NCI-H2196 (cell line): ENCODE results near the gene TPK1.
"Not testable (repeated sequence)": the region's sequence is repeated elsewhere in the genome, so short reads cannot be mapped to it uniquely, and the experiment has no call there.

ENCODE experiments used
- DNase-seq: peaks from one replicate; lab custom pipeline; 2025; ENCODE audit not compliant: unreplicated experiment; lab: John Stamatoyannopoulos, UW

TPK1 gene

GRCh38 chr7:144649120-144649519, 186.7 kb downstream of the TPK1 start:
- DNase-seq, result no peak

DNA sequence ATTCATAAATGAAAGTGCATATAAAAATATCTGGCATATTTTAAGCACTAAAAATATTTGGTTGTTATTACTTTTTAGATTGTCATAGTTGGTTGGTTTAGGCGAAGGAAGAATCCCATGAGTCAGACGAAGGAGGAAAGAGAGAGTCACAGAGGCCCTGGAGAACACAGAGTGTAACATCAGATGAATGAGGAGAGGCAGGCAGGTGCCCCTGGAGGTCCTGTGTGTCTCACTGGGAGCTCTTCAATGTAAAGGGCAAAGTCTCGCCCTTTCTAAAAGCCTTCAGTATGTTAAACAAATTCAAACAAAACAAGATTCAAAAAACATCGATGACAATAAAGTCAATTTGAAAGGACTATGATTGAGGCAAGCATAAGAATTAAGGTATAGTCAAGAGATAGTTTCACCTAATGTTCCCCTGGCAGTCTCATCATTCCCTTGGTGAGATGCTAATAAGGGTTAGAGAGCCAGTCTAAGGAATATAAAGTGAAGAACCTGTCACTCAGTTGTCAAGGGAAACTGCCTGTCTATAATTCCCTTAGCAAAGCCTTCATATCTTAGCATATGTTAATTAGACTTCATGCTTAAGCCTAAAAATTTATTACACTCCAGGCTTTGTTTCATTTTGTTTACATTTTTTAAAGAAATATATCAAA, 194.3 kb downstream of the TPK1 start:
- no peak for DNase-seq

DNA sequence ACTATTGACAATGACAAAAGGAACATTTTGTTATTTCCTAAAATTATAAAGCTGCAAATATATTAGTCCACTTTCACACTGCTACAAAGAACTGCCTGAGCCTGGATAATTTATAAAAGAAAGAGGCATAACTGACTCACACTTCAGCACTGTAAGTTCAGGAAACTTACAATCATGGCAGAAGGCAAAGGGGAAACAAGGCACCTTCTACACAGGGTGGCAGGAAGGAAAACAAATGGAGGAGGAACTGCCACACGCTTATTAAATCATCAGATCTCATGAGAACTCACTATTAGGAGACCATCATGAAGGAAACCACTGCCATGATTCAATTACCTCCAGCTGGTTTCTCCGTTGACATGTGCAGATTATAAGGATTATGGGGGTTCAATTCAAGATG, 203.1 kb downstream of the TPK1 start:
- DNase-seq, result no peak

DNA sequence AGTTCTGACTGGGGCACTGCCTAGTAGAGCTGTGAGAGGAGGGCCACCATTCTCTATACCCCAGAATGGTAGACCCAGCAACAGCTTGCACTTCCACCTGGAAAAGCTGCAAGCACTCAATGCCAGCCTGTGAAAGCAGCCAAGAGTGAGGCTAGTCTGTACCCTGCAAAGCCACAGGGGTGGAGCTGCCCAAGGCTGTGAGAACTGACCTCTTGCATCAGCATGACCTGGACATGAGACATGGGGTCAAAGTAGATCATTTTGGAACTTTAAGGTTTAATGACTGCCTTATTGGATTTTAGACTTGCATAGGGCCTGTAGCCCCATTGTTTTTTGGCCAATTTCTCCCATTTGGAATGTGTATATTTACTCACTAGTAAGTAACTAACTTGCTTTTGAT, 206.3 kb downstream of the TPK1 start:
- DNase-seq, result no peak

DNA sequence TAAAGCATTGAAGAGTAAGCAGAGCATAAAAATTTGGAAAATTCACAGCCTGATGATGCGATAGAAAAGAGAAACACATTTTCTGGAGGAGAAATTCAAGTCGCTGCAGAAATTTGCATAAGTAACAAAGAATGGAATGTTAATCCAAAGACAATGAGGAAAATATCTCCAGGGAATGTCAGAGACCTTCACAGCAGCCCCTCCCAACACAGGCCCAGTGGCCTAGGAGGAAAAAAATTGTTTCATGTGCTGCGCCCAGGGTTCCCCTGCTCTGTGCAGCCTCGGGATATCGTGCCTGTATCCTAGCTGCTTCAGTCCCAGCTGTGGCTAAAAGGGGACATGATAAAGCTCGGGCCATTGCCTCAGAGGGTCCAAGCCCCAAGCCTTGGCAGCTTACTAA, 206.8 kb downstream of the TPK1 start:
- DNase-seq, result no peak

DNA sequence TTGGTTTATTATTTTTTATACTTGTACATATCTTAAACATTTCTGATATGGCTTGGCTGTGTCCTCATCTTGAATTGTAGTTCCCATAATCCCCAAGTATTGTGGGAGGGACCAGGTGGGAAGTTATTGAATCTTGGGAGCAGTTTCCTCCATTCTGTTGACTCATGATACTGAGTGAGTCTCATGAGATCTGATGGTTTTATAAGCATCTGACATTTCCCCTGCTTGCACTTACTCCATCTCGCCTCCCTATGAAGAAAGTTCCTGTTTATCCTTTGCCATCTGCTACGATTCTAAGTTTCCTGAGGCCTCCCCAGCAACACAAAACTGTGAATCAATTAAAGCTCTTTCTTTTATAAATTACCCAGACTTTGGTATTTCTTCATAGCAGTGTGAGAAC, 207.7 kb downstream of the TPK1 start:
- DNase-seq, result no peak

GRCh38 chr7:144622745-144623144, 213.1 kb downstream of the TPK1 start:
- DNase-seq, result no peak

GRCh38 chr7:144606261-144606660, 229.6 kb downstream of the TPK1 start:
- DNase-seq, result no peak

DNA sequence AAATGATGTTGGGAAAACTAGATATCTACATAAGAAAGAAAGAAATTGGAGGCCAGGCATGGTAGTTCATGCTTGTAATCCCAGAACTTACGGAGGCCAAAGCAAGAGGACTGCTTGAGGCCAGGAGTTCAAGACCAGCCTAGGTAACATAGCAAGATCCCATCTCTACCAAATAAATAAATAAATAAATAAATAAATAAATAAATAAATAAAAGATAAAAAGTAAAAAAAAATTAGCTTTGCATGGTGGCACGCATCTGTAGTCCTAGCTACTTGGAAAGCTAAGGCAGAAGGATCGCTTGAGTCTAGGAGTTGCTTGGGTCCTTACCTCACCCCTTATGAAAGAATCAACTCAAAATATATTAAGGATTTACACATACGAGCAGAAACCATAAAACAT, 238.9 kb downstream of the TPK1 start:
- no peak for DNase-seq

DNA sequence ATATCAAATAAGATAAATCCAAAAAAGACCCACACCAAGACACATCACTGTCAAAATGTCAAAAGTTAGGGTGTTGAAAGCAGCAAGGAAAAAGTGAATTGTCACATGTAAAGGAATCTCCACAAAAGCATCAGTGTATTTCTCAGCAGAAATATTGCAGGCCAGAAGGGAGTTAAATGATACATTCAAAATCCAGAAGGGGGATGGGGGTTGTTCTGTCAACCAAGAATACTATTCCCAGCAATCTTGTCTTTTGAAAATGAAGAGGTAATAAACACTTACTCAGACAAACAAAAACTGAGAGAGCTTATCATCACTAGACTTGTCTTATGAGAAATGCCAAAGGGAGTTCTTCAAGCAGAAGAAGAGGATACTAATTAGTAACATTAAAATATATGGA, 241.3 kb downstream of the TPK1 start:
- no peak for DNase-seq

DNA sequence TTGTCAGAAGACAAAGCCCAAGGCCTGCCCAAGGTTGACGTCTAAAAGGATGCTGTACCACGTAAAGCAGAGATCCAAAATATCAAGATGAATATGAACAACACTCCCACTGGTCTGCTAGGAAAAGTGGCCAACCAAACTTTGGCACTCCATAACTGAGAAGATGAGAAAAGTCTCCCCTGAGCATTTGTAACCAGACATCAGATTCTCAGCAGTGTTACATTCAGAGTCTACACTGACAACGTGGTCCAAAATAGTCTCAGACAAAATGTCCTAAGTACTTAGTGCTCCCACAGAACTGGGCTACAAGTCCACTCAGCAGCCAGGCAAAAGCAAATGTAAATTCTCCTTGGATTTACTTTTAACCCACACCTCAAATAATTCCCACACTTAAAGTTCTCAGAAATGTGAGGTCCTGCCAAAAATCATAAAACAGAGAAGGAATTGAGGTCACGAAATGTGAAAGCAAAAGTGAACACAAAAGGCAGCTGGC, 247.2 kb downstream of the TPK1 start:
- DNase-seq, result no peak

DNA sequence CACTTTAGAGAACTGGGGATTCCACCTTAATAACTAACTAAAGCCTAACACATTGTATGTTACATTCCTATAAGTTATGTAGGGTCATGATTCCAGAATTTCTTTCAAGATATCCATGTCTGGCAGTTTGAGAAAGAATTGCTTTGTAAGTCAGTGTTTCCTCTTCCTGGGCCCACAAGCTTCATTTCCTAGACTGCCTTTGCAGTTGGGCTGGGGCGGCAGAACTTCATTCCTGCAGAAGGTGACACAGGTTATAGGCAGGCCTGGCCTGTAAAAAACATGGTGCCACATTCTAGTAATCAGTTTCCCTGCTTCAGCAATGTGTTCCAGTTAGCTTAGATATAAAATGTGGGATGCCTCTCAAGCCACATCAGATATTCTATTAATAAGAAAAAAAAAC, 248.2 kb downstream of the TPK1 start:
- no peak for DNase-seq

GRCh38 chr7:144584726-144585125, 251.1 kb downstream of the TPK1 start:
- no peak for DNase-seq

GRCh38 chr7:144579687-144580086, 256.2 kb downstream of the TPK1 start:
- no peak for DNase-seq

DNA sequence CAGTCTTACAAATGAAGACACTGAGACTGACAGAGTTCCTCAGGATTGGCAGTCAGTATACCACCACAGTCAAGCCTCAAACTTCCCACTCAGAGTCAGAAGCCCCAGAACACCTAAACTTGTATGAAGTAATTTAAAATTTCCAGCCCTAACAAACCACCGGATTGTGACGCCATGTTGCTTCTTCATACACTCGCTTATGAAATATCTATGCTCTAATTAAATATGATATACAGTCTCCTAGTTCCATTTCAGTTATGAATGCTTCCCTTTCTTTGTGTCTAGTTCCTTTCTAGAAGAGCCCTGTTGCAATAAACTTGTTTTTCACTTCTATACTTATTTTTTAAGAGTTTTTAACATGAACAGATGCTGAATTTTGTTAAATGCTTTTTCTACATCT, 260.4 kb downstream of the TPK1 start:
- DNase-seq, result no peak

GRCh38 chr7:144574753-144575152, 261.1 kb downstream of the TPK1 start:
- DNase-seq, result not testable (repeated sequence)

- DNase-seq, result no peak
Observed at GRCh38 chr7:144568233-144568632, 267.6 kb downstream of the TPK1 start.

DNA sequence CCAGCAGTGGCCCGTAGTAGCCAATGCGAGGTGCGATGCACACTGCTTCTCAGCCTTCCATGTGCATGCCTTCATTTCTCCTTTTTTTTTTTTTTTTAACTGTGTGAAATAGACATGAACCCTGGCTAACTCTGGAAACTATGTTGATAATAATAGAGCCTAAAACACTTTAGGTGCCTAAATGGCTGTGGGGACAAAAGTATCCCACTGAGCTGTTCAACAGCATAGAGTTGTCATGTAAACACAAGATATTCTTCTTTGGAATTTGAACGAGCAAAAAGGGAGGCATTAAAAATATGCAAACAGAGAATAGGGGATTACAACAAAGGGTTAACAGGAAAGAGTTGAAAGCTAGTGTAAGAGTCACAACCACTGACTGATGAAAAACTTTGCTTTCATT, 270.3 kb downstream of the TPK1 start:
- no peak for DNase-seq

GRCh38 chr7:144549861-144550260, 286.0 kb downstream of the TPK1 start:
- DNase-seq, result no peak

DNA sequence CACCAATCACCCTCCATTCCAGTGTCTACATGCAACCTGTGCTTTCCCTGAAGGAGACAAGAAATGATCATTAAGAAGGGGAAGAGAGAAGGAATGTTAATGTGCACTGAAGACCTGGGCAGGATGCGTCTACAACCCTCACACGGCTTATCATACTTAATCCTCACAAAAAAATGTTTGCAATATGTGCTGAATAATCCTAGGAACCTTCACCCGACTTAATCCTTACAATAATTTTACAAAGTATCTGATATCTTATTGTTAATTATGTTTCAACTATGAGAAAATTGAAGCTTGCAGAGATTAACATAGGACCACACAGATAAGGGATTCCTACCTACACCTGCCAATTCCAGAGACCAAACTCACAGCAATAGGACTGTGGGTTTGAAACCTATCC, 287.3 kb downstream of the TPK1 start:
- DNase-seq, result no peak

DNA sequence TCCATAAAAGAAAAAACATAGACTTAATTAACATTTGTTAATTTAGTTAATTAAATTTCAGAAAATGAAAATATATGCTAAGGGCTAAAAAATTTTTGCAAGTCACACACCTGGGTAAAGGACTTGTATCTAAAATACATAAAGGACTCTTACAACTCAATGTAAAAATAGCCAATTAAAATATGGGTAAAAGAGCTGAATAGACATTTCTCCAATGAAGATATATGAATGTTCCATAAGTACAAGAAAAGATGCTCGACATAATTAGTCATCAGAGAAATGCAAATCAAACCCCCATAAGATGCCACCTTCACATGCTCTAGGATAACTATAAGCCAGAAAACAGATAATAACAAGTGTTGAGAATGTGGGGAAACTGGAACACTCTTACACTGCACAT, 288.0 kb downstream of the TPK1 start:
- no peak for DNase-seq

- no peak for DNase-seq
Observed at GRCh38 chr7:144546782-144547181, 289.1 kb downstream of the TPK1 start.

GRCh38 chr7:144545330-144545729, 290.5 kb downstream of the TPK1 start:
- DNase-seq, result no peak
